ENCODE data around the gene SGSH.
"Not testable (repeated sequence)": the region's sequence is repeated elsewhere in the genome, so short reads cannot be mapped to it uniquely, and the experiment has no call there.

SGSH gene

DNA sequence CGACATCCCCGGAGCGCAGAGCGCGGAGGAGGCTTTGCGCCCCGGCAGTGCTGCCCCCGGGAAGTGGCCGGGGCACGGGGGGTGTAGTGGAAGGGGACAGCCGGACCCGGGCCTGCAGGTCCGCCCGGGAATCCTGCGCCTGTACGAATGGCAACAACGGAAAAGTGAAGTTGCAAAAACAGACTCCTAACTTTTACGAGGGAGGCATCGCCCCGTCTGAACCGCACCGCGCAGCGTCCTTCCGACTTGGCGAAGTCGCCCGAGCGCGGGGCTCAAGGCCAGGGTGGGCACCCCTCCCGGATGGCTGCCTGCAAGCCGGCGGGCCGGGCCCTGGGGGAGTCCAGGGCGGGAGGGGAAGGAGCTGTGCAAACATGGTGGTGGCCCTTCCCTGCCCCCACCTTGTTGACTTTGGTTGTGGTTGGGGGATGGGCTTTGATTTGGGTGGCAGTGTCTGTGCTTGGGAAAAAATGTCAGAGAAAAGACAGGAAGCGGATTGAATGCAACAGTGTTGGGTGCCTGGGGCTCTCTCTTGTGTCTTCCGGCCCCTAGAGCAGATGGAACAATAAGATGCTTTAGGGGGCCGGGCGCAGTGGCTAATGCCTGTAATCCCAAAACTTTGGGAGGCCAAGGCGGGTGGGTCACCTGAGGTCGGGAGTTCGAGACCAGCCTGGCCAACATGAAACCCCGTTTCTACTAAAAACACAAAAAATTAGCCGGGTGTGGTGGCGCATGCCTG is 41.2 kb upstream of the SGSH start:
- H3K27me3 ChIP-seq = peaks cover 5% of the 10 kb centered on the region
- peak overlapping the region; percentile 94 to 97 for H3K4me3 ChIP-seq (ENCODE audit: low read depth in 1 of 2, low read length in 1 of 2)
- H3K9me3 ChIP-seq = no peaks in the 10 kb centered on the region
- H3K36me3 ChIP-seq = peaks cover 18% of the 10 kb centered on the region
- TF ChIP-seq, protein P1, sequence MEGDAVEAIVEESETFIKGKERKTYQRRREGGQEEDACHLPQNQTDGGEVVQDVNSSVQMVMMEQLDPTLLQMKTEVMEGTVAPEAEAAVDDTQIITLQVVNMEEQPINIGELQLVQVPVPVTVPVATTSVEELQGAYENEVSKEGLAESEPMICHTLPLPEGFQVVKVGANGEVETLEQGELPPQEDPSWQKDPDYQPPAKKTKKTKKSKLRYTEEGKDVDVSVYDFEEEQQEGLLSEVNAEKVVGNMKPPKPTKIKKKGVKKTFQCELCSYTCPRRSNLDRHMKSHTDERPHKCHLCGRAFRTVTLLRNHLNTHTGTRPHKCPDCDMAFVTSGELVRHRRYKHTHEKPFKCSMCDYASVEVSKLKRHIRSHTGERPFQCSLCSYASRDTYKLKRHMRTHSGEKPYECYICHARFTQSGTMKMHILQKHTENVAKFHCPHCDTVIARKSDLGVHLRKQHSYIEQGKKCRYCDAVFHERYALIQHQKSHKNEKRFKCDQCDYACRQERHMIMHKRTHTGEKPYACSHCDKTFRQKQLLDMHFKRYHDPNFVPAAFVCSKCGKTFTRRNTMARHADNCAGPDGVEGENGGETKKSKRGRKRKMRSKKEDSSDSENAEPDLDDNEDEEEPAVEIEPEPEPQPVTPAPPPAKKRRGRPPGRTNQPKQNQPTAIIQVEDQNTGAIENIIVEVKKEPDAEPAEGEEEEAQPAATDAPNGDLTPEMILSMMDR (IDR thresholded peaks at IDR 0.05) = no peak
- peak overlapping the region; percentile 98 for H3K27ac ChIP-seq
- H3K4me1 ChIP-seq (ENCODE audit: control insufficient read depth in 1 of 2, insufficient read depth in 1 of 2, low read depth in 1 of 2, low read length in 1 of 2) = peaks cover 45 to 49% of the 10 kb centered on the region in 2 experiments

DNA sequence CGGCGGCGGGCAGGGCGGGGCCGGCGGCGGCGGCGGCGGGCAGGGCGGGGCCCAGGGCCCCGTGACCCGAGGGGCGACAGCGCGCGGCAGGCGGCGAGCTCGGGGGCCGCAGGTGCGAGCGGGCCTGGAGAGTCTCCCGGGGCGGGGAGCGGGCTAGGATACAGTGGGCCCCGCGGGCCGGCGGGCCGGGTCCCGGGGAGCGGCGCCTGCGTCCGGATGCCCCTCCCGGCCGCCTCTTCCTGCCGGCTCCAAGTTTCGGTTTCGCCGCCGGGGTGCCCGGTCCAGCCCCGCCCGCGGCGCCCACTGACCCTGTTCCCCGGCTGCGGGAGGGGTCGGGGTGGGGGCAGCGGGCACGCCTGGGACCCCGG is 40.6 kb upstream of the SGSH start, which contains the start of gene RNF213:
TSS of gene RNF213 (plus strand) at position 62 of the 368 bp plus-strand sequence. CDS start 2,830 bp downstream, outside the sequence.
- peak within 1 kb of the TSS; percentile 98 for H3K27ac ChIP-seq
- no peaks in the 10 kb centered on the region for H3K9me3 ChIP-seq
- H3K36me3 ChIP-seq = peaks cover 13% of the 10 kb centered on the region
- TF ChIP-seq, protein P1 (IDR thresholded peaks at IDR 0.05) = no peak
- H3K27me3 ChIP-seq = peaks cover 5% of the 10 kb centered on the region
- H3K4me3 ChIP-seq (ENCODE audit: low read depth in 1 of 2, low read length in 1 of 2) = peak within 1 kb of the TSS; percentile 94 to 97
- H3K4me1 ChIP-seq (ENCODE audit: control insufficient read depth in 1 of 2, insufficient read depth in 1 of 2, low read depth in 1 of 2, low read length in 1 of 2) = peaks cover 48 to 49% of the 10 kb centered on the region in 2 experiments

GRCh38 chr17:80260069-80260535 is 40.0 kb upstream of the SGSH start:
- no peaks in the 10 kb centered on the region for H3K9me3 ChIP-seq
- peaks cover 48 to 54% of the 10 kb centered on the region in 2 experiments for H3K4me1 ChIP-seq (ENCODE audit: control insufficient read depth in 1 of 2, insufficient read depth in 1 of 2, low read depth in 1 of 2, low read length in 1 of 2)
- TF ChIP-seq, protein P1 (IDR thresholded peaks at IDR 0.05) = peak; percentile 25
- H3K27me3 ChIP-seq = peaks cover 5% of the 10 kb centered on the region
- peak overlapping the region; percentile 88 for H3K27ac ChIP-seq
- H3K36me3 ChIP-seq = peaks cover 6% of the 10 kb centered on the region
- peak overlapping the region; percentile 62 to 81 for H3K4me3 ChIP-seq (ENCODE audit: low read depth in 1 of 2, low read length in 1 of 2)

GRCh38 chr17:80259457-80260068 is 39.4 kb upstream of the SGSH start:
- peak overlapping the region; percentile 62 to 81 for H3K4me3 ChIP-seq (ENCODE audit: low read depth in 1 of 2, low read length in 1 of 2)
- H3K27ac ChIP-seq = peak overlapping the region; percentile 88
- peaks cover 50 to 56% of the 10 kb centered on the region in 2 experiments for H3K4me1 ChIP-seq (ENCODE audit: control insufficient read depth in 1 of 2, insufficient read depth in 1 of 2, low read depth in 1 of 2, low read length in 1 of 2)
- TF ChIP-seq, protein P1 (IDR thresholded peaks at IDR 0.05) = no peak
- no peaks in the 10 kb centered on the region for H3K9me3 ChIP-seq
- peaks cover 5% of the 10 kb centered on the region for H3K27me3 ChIP-seq
- H3K36me3 ChIP-seq = peaks cover 2% of the 10 kb centered on the region

DNA sequence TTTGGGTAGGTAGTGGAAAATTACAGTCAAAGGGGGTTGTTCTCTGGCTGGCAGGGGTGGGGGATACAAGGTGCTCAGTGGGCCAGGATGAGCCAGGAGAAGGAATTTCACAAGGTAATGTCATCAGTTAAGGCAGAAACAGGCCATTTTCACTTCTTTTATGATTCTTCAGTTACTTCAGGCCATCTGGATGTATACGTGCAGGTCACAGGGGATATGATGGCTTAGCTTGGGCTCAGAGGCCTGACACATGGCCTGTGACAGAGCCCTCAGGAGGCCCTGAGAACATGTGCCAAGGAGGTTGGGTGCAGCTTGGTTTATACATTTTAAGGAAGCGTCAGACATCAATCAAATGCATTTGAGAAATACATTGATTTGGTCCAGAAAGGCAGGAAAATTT is 38.2 kb upstream of the SGSH start:
- Histone ChIP-seq H3K4me1 (ENCODE audit: control insufficient read depth in 1 of 2, insufficient read depth in 1 of 2, low read depth in 1 of 2, low read length in 1 of 2) (peaks cover 47 to 55% of the 10 kb centered on the region in 2 experiments), H3K27ac (peak overlapping the region; percentile 88)
- not testable (repeated sequence) for H3K36me3 ChIP-seq; H3K9me3 ChIP-seq; H3K27me3 ChIP-seq; H3K4me3 ChIP-seq (ENCODE audit: low read depth in 1 of 2, low read length in 1 of 2)

DNA sequence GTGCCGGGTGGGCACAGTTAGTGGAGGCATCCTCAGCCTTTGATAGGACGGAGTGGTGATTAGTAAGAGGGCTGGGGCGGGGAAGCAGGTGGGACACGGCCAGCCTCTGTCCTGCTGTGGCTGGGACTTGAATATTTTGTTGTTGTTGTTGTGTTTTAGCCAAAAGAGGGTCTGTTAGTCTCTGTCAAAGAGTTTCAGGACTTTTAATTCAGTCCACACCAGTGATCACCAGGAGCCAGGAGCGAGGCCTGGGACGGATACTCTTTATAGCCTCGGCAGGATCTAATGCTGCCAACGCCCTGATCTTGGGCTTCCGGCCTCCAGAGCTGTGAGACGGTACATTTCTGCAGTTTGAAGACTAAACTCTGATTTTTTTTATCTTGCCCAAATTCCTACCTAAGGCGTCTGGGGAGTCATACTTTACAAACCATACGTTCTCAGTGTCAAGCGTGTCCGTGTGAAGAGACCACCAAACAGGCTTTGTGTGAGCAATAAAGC is 37.6 kb upstream of the SGSH start:
- no peak overlapping the region for H3K27ac ChIP-seq
- H3K36me3 ChIP-seq = no peaks in the 10 kb centered on the region
- no peak overlapping the region for H3K4me3 ChIP-seq (ENCODE audit: low read depth in 1 of 2, low read length in 1 of 2)
- peaks cover 42 to 50% of the 10 kb centered on the region in 2 experiments for H3K4me1 ChIP-seq (ENCODE audit: control insufficient read depth in 1 of 2, insufficient read depth in 1 of 2, low read depth in 1 of 2, low read length in 1 of 2)
- no peaks in the 10 kb centered on the region for H3K9me3 ChIP-seq
- TF ChIP-seq, protein P1 (IDR thresholded peaks at IDR 0.05) = no peak
- peaks cover 5% of the 10 kb centered on the region for H3K27me3 ChIP-seq
